ENCODE results near the gene ILF2.

ILF2 gene

DNA sequence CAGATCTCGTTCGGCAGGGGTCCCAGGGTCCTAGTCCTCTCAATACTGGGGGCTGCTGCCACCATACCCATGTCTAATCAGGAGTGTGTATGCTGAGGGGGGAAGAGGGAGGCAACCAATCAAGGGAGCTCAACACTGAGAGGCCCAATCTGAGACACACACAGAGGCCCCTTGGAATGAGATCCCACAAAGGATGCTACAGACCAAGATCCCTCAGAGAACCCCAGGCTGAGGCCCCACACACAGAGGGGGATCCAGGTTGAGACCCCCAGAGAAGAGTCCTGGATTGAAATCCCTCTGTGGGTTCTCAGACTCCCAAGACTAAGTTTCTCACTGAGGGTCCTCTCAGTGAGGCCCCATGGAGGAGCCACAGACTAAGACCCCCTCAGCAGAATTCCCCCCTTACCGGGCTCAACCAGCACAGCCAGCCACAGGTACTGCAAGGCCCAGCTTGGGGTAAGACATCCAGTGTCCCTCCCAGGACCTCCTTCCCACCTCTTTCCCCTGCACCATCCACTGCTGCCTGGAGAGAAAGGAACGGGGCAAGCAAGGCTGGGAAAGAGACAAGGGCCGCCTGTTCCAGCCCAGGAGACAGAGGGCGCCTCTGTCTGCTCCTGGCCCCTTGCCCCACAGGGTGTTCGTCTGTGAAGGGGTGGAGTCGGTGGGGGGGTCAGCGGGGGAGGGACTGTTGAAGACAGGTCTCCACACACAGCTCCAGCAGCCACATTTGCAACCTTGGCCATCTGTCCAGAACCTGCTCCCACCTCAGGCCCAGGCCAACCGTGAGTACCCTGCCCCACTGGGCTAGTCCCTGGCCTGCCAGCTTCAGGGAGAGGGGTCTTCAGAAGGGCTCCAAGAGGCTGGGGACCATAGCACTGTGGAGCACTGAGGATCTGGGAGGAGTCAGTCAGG, 42.8 kb downstream of the ILF2 start, which contains the start of gene S100A1:
Gene S100A1, plus strand, starts transcription at position 720 of the 912 bp plus-strand sequence. CDS start 2,088 bp downstream, outside the sequence.
- no peaks in the 10 kb centered on the region for H3K36me3 ChIP-seq (ENCODE audit: insufficient read depth, low read length)
- ATAC-seq (ENCODE audit: insufficient read depth, low read depth) (no peak), DNase-seq (no peak)
- no peak within 1 kb of the TSS for H3K4me2 ChIP-seq (ENCODE audit: insufficient read depth, low read length)
- H3K9me3 ChIP-seq (ENCODE audit: insufficient read depth, low read length, severe bottlenecking): no peaks in the 10 kb centered on the region
- H3K27ac ChIP-seq (ENCODE audit: low read length): no peak within 1 kb of the TSS
- H3K9ac ChIP-seq (ENCODE audit: low read depth, low read length): no peak within 1 kb of the TSS
- no peak for TF ChIP-seq EZH2 (IDR thresholded peaks at IDR 0.05; ENCODE audit: borderline replicate concordance, low read depth, low read length, severe bottlenecking)
- TF ChIP-seq, protein P1, sequence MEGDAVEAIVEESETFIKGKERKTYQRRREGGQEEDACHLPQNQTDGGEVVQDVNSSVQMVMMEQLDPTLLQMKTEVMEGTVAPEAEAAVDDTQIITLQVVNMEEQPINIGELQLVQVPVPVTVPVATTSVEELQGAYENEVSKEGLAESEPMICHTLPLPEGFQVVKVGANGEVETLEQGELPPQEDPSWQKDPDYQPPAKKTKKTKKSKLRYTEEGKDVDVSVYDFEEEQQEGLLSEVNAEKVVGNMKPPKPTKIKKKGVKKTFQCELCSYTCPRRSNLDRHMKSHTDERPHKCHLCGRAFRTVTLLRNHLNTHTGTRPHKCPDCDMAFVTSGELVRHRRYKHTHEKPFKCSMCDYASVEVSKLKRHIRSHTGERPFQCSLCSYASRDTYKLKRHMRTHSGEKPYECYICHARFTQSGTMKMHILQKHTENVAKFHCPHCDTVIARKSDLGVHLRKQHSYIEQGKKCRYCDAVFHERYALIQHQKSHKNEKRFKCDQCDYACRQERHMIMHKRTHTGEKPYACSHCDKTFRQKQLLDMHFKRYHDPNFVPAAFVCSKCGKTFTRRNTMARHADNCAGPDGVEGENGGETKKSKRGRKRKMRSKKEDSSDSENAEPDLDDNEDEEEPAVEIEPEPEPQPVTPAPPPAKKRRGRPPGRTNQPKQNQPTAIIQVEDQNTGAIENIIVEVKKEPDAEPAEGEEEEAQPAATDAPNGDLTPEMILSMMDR (IDR thresholded peaks at IDR 0.05; ENCODE audit: borderline replicate concordance, extremely low read depth, low read length, poor library complexity, severe bottlenecking): no peak
- no peaks in the 10 kb centered on the region for H3K79me2 ChIP-seq (ENCODE audit: insufficient read depth, low read length)
- H3K4me3 ChIP-seq (ENCODE audit: low read depth in 1 of 2, low read length in 2 of 2): no peak within 1 kb of the TSS
- no peak within 1 kb of the TSS for H2AFZ ChIP-seq (ENCODE audit: low read depth, low read length)
- no peaks in the 10 kb centered on the region for H3K27me3 ChIP-seq (ENCODE audit: insufficient read depth, low read length, poor library complexity)
- H4K20me1 ChIP-seq (ENCODE audit: insufficient read depth, low read length): no peaks in the 10 kb centered on the region
- H3K4me1 ChIP-seq (ENCODE audit: insufficient read depth, low read length): no peaks in the 10 kb centered on the region

DNA sequence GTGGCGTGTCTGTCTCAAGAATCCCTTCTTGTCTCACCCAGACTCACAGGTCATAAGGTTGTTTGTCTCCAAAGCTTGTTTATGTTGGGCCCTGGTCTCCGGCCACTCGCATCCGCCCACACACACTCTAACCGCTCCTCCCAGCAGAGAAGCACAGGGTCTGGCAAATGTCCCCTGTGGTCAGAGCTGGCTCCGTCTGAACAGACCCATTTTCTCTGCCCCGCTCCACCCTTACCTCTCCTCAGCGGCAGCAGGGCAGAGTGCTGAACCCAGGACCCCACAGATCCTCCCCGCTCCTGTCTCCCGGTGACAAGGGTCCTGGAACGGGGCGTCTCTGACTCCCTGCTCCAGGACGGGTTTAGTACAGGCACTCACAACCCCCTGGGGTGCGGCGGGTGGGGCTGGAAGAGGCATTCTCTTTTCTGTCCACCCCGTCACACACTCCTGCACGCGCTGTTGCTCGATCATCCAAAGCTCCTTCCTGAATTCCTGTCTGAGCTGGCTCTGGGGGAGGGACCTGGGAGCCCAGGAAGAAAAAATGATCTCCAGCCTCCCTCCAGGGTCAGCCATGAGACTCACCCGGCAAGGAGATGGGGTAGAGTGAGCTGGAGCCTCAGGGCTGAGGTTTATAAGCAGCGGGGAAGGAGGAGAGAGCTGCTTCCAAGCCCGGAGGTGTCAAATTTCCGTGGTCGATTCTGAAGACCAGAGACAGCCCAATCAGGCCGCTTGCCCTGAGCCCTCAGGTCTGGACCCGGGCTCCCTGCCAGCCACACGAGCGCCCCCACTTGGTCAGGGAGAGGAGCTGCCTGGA, 43.7 kb downstream of the ILF2 start, which contains the start of gene S100A13:
Gene S100A13, minus strand, starts transcription at position 602 of the 811 bp plus-strand sequence. CDS start 1,033 bp downstream, outside the sequence.
- no peaks in the 10 kb centered on the region for H3K4me1 ChIP-seq (ENCODE audit: insufficient read depth, low read length)
- TF ChIP-seq, protein P1 (IDR thresholded peaks at IDR 0.05; ENCODE audit: borderline replicate concordance, extremely low read depth, low read length, poor library complexity, severe bottlenecking): no peak
- TF ChIP-seq EZH2 (IDR thresholded peaks at IDR 0.05; ENCODE audit: borderline replicate concordance, low read depth, low read length, severe bottlenecking): no peak

DNA sequence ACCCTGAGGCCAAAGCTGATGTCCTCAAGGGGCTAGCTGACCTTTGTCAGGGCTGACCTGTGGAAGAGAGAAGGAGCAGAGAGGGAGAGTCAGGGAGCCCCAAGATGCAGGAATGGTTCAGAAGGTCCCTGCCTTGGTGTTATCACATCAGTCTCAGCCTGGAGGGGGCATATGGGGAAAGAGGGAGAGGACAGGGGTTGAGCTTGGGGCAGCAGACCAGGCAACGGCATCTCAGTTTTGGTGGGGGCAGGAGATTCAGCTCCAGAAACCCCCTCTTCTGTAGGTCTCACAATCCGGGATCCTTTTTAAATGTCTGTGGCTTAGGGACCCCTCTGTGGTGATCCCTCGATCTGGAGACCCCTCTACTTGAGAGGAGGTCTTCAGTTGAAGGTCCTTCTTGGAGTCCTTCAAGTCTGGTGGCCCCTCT, 44.3 kb downstream of the ILF2 start:
- H3K27me3 ChIP-seq (ENCODE audit: insufficient read depth, low read length, poor library complexity): no peaks in the 10 kb centered on the region
- H3K36me3 ChIP-seq (ENCODE audit: insufficient read depth, low read length): no peaks in the 10 kb centered on the region
- H3K4me1 ChIP-seq (ENCODE audit: insufficient read depth, low read length): no peaks in the 10 kb centered on the region
- H3K79me2 ChIP-seq (ENCODE audit: insufficient read depth, low read length): no peaks in the 10 kb centered on the region
- no peak for TF ChIP-seq EZH2 (IDR thresholded peaks at IDR 0.05; ENCODE audit: borderline replicate concordance, low read depth, low read length, severe bottlenecking)
- TF ChIP-seq, protein P1 (IDR thresholded peaks at IDR 0.05; ENCODE audit: borderline replicate concordance, extremely low read depth, low read length, poor library complexity, severe bottlenecking): no peak
- DNase-seq: no peak
- no peaks in the 10 kb centered on the region for H4K20me1 ChIP-seq (ENCODE audit: insufficient read depth, low read length)
- H3K27ac ChIP-seq (ENCODE audit: low read length): no peak overlapping the region
- no peak overlapping the region for H3K4me3 ChIP-seq (ENCODE audit: low read depth in 1 of 2, low read length in 2 of 2)
- H3K4me2 ChIP-seq (ENCODE audit: insufficient read depth, low read length): no peak overlapping the region
- H3K9me3 ChIP-seq (ENCODE audit: insufficient read depth, low read length, severe bottlenecking): no peaks in the 10 kb centered on the region
- no peak overlapping the region for H3K9ac ChIP-seq (ENCODE audit: low read depth, low read length)
- no peak for ATAC-seq (ENCODE audit: insufficient read depth, low read depth)
- no peak overlapping the region for H2AFZ ChIP-seq (ENCODE audit: low read depth, low read length)

More for the DNA sequence above, 43.7 kb downstream of the ILF2 start, which contains the start of gene S100A13:
- Histone ChIP-seq H3K27ac (ENCODE audit: low read length) (no peak within 1 kb of the TSS), H3K4me3 (ENCODE audit: low read depth in 1 of 2, low read length in 2 of 2) (no peak within 1 kb of the TSS), H3K36me3 (ENCODE audit: insufficient read depth, low read length) (no peaks in the 10 kb centered on the region), H4K20me1 (ENCODE audit: insufficient read depth, low read length) (no peaks in the 10 kb centered on the region), H3K4me2 (ENCODE audit: insufficient read depth, low read length) (no peak within 1 kb of the TSS), H3K9ac (ENCODE audit: low read depth, low read length) (no peak within 1 kb of the TSS), H3K9me3 (ENCODE audit: insufficient read depth, low read length, severe bottlenecking) (no peaks in the 10 kb centered on the region), H3K27me3 (ENCODE audit: insufficient read depth, low read length, poor library complexity) (no peaks in the 10 kb centered on the region), H3K79me2 (ENCODE audit: insufficient read depth, low read length) (no peaks in the 10 kb centered on the region), H2AFZ (ENCODE audit: low read depth, low read length) (no peak within 1 kb of the TSS)
- no peak for DNase-seq
- ATAC-seq (ENCODE audit: insufficient read depth, low read depth): no peak

All from DND-41 (cell line).